ENCODE data around the gene MAST1. TPM values are rescaled to one million over a fixed set of nuclear protein-coding genes. Genes with fewer than 3 reads are reported as not detected.

MAST1 gene
- polyA plus RNA-seq, 2 of the 4 experiments (the other 2 are of a cell fraction) = 1.4 to 2.2 TPM

- DNase-seq (ENCODE audit: low read depth in 1 of 2, low spot score in 1 of 2) (peak in 1 of 2 experiments; percentile 53), FAIRE-seq (no peak), ATAC-seq (peak in 1 of 2 experiments; percentile 5; a peak in 3 of 6 replicates)
- TF ChIP-seq CBX2 (IDR thresholded peaks at IDR 0.05; ENCODE audit: borderline replicate concordance, low read depth) (no peak), BCL3 (IDR thresholded peaks at IDR 0.05) (0 out of 3 replicates have a peak, but pooled peaks have one; percentile 33), NR3C1 (IDR thresholded peaks at IDR 0.05) (no peak), JUN (IDR thresholded peaks at IDR 0.05) (peak in 1 of 2 experiments; percentile 35; a peak in 3 of 5 replicates), TFCP2L1 (CRISPR knock-in tag; IDR thresholded peaks at IDR 0.05) (no peak), POLR2A (IDR thresholded peaks at IDR 0.05; ENCODE audit: low read length) (0 out of 2 replicates have a peak, but pooled peaks have one; percentile 1), MYC (IDR thresholded peaks at IDR 0.05; ENCODE audit: borderline replicate concordance, low read length) (no peak), HES2 (IDR thresholded peaks at IDR 0.05) (no peak), RNF2 (IDR thresholded peaks at IDR 0.05; ENCODE audit: borderline replicate concordance, low read depth) (no peak), HDAC2 (IDR thresholded peaks at IDR 0.05) (0 out of 2 replicates have a peak, but pooled peaks have one; percentile 32), HOXB5 (CRISPR knock-in tag; IDR thresholded peaks at IDR 0.05) (0 out of 2 replicates have a peak, but pooled peaks have one; percentile 25)
- peak overlapping the region; percentile 99 for H3K4me2 ChIP-seq
- no peaks in the 10 kb centered on the region for H3K9me3 ChIP-seq
- ChIA-PET CTCF (interaction anchor here (0.8 to 5.0 kb wide), 5 partner anchors 12 to 58 kb away, joined by 3 to 58 read pairs (median 4); no protein-coding TSS in a partner anchor), POLR2A (interaction anchor here (1.1 to 2.4 kb wide), 2 partner anchors 11 to 23 kb away, joined by 3 to 24 read pairs; no protein-coding TSS in a partner anchor)
- peak overlapping the region; percentile 96 to 99 for H3K27ac ChIP-seq
- peaks cover 59% of the 10 kb centered on the region for H3K4me1 ChIP-seq
- H3K4me3 ChIP-seq = peak overlapping the region; percentile 92
- 1% methylated on average over 9 of the region's 46 CpGs for whole genome bisulfite sequencing (ENCODE audit: missing lambda C conversion rate)
Measured at GRCh38 chr19:12789098-12789903, 49.0 kb upstream of the MAST1 start.

- 1% methylated on average over 12 of the region's 56 CpGs for whole genome bisulfite sequencing (ENCODE audit: missing lambda C conversion rate)
- CTCF ChIA-PET = interaction anchor here (0.8 to 17.4 kb wide), 6 partner anchors 13 to 58 kb away, joined by 3 to 901 read pairs (median 6); partner anchors contain the start of gene HOOK2
- DNase-seq (ENCODE audit: low read depth in 1 of 2, low spot score in 1 of 2) (peak; percentile 71 to 94), ATAC-seq (peak; percentile 51 to 53), FAIRE-seq (no peak)
- peak overlapping the region; percentile 99 for H3K4me2 ChIP-seq
- POLR2A ChIA-PET = interaction anchor here (1.1 to 6.5 kb wide), 3 partner anchors 12 to 24 kb away, joined by 3 to 122 read pairs (median 24); no protein-coding TSS in a partner anchor
- H3K9me3 ChIP-seq = no peaks in the 10 kb centered on the region
- peak overlapping the region; percentile 96 to 99 for H3K27ac ChIP-seq
- H3K4me3 ChIP-seq = peak overlapping the region; percentile 92
- peaks cover 59% of the 10 kb centered on the region for H3K4me1 ChIP-seq
- TF ChIP-seq CTCF (IDR thresholded peaks at IDR 0.05) (no peak), NR3C1 (IDR thresholded peaks at IDR 0.05) (no peak), EHF (CRISPR knock-in tag; IDR thresholded peaks at IDR 0.05) (no peak), NPAS2 (CRISPR knock-in tag; IDR thresholded peaks at IDR 0.05; ENCODE audit: borderline replicate concordance) (no peak), KDM5A (IDR thresholded peaks at IDR 0.05) (no peak), ATOH8 (CRISPR knock-in tag; IDR thresholded peaks at IDR 0.05; ENCODE audit: low read depth) (no peak), ZC3H11A (IDR thresholded peaks at IDR 0.05) (no peak), JUN (IDR thresholded peaks at IDR 0.05) (peak in 1 of 2 experiments; percentile 40; a peak in 2 of 5 replicates), SMC3 (IDR thresholded peaks at IDR 0.05) (no peak), POLR2A (IDR thresholded peaks at IDR 0.05; ENCODE audit: low read length) (0 out of 2 replicates have a peak, but pooled peaks have one; percentile 9), HES2 (IDR thresholded peaks at IDR 0.05) (no peak), TFCP2L1 (CRISPR knock-in tag; IDR thresholded peaks at IDR 0.05) (no peak; the same call in 1 of the 2 replicates), RAD21 (conservative IDR thresholded peaks at IDR 0.05 in 1 of 2, IDR thresholded peaks at IDR 0.05 in 1 of 2) (no peak), EP300 (IDR thresholded peaks at IDR 0.05) (0 out of 5 replicates have a peak, but pooled peaks of 1 of the 2 experiments have one; percentile 10), CEBPB (IDR thresholded peaks at IDR 0.05) (peak; percentile 41 to 73; a peak in 3 of 4 replicates), FOXS1 (CRISPR knock-in tag; IDR thresholded peaks at IDR 0.05) (no peak), CBX2 (IDR thresholded peaks at IDR 0.05; ENCODE audit: borderline replicate concordance, low read depth) (no peak), FOSL2 (IDR thresholded peaks at IDR 0.05) (no peak), FOSL2 (CRISPR knock-in tag; IDR thresholded peaks at IDR 0.05) (peak; percentile 19; the same call in 1 of the 2 replicates), MAX (IDR thresholded peaks at IDR 0.05) (peak; percentile 57), HOXB5 (CRISPR knock-in tag; IDR thresholded peaks at IDR 0.05) (0 out of 2 replicates have a peak, but pooled peaks have one; percentile 35), ELK1 (IDR thresholded peaks at IDR 0.05; ENCODE audit: low read depth, low read length) (peak; percentile 62; the same call in 1 of the 2 replicates), BHLHE40 (IDR thresholded peaks at IDR 0.05; ENCODE audit: low read depth, low read length) (peak; percentile 56; the same call in 1 of the 2 replicates)
Measured at GRCh38 chr19:12789904-12790619, 48.3 kb upstream of the MAST1 start.

Data from A549 (cell line).